ENCODE data around the gene PPP1R13B.

- TF ChIP-seq SUZ12 (IDR thresholded peaks at IDR 0.05; ENCODE audit: extremely low read depth, insufficient read depth, insufficient read length): no peak
- TF ChIP-seq YY1 (IDR thresholded peaks at IDR 0.05; ENCODE audit: insufficient read depth, insufficient read length): no peak
- no peak for TF ChIP-seq ZNF274 (IDR thresholded peaks at IDR 0.05; ENCODE audit: low read depth, low read length)
Measured at GRCh38 chr14:103890052-103890371, 42.6 kb upstream of the PPP1R13B start.
